GM21786 (cell line): ENCODE data around the gene DDC.

Experiments used
- ATAC-seq: cut with Tn5 transposase; IDR thresholded peaks from one replicate; pipeline ENCODE4 v1.9.1; 2021; ENCODE audit not compliant: unreplicated experiment

The DDC gene, protein sequence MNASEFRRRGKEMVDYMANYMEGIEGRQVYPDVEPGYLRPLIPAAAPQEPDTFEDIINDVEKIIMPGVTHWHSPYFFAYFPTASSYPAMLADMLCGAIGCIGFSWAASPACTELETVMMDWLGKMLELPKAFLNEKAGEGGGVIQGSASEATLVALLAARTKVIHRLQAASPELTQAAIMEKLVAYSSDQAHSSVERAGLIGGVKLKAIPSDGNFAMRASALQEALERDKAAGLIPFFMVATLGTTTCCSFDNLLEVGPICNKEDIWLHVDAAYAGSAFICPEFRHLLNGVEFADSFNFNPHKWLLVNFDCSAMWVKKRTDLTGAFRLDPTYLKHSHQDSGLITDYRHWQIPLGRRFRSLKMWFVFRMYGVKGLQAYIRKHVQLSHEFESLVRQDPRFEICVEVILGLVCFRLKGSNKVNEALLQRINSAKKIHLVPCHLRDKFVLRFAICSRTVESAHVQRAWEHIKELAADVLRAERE

GRCh38 chr7:50564640-50565558 is at the start of gene DDC:
Gene DDC, minus strand, starts transcription at chr7:50565405. Its CDS starts 21,320 bp downstream, at chr7:50544085.
- no peak for ATAC-seq

- ATAC-seq, result no peak
These were observed 48.3 kb upstream of the DDC start for GRCh38 chr7:50613473-50613872.

DNA sequence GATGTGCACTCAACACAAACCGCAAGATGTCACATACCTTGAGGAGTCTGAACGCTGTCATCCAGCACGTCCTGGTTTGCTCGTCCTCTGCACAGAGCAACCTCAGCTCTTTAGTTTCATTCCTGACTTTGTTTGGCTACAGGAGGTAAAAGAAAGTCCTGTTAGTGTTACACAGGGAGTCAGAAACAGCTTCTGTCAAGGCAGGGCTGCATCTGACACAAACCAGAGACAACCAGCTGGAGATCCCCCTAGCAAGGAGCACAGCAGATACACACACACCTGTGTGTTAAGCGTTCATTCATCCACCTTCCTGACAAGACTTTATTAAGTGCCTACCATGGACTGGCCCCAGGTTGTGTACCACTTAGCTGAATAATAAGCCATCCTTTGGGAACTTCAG is 47.5 kb upstream of the DDC start:
- no peak for ATAC-seq

- ATAC-seq, result no peak
These were observed 45.5 kb upstream of the DDC start for GRCh38 chr7:50610521-50611277.

- no peak for ATAC-seq
These were observed 43.1 kb upstream of the DDC start for GRCh38 chr7:50608196-50608906.

DNA sequence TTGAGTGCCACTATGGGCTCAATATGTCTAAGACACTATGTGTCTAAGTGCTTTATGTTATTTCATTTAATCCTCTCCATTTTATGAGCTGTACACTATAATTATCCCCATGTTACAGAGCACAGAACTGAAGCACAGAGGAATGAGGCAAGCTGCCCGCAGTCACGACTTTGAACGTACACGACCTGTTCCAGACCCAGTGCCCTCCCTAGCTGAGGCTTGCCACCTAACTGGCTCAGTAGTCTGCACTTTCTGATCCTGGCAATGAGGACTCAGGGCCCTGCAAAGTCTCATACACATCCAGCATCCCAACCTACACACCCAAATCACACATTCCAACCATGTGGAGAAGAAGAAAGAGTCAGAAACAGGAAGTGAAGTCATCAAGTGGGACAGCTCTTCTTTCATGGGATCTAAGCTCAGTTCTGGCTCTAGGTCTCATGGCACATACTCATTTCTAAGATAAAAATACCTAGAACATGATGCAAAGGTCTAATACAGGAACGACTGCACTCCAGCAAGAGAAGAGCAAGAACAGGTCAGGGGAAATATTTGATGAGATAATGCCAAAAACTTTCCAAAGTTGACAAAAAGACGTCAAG is 42.4 kb upstream of the DDC start:
- ATAC-seq, result no peak

- ATAC-seq, result no peak
These were observed 39.9 kb upstream of the DDC start for GRCh38 chr7:50605059-50605458.

DNA sequence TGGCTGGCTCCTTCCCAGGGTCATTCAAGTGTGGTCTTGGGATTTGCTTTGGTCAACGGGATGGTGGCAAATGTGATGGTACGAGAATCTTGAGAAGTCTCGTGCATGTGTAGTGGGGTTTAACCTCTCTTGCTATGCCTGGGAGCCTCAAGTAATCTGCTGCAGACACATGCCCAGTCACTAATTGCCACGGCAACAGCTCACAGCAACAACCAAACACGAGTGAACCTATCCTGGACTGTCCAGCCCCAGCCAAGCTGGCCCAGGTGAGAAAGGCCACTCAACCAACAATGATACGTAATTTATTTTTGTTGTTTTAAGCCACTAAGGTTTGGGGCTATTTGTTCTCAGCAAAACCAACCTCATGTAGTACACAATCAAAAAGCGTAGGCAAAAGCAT is 38.1 kb upstream of the DDC start:
- no peak for ATAC-seq

- no peak for ATAC-seq
These were observed 34.2 kb upstream of the DDC start for GRCh38 chr7:50599385-50599784.

DNA sequence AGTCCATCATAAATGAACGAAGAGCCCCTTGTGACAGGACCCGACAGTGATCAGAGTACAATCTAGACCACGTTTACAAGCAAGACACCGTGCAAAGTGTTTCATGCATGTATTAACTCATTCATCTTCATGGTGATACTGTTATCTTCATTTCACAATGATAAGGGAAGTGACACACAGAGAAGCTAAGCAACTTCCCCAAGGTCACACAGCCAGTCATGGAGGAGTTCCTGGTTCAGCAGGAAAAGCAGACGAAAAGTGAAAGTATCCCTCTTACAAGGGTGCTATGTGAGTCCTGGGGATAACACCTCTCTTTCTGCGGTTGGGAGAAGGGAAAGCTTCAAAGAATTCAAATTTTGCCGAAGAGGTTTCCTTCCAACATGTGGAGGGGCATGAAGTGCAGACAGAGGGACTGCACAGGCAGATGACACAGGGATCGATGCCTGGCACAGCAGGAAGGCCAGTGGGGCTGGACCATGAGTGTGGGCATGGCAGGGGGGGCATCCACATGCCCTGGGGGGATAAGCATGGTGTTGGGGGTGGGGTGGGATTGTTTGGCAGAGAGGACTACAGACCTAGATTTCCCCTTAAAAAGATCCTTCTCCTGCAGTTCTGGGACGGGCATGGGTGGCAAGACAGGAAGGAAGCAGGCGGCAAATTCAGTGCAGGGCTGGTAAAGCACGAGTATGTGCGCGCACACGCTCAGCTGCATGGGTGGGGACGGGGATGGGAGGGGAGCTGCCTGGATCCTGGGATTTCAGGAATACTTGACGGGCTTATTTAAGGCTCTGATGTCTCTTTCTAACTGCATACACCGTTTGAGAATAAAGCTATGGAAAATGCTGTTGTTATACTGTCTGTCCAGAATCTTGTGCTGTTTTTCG is 33.5 kb upstream of the DDC start:
- ATAC-seq, result no peak

DNA sequence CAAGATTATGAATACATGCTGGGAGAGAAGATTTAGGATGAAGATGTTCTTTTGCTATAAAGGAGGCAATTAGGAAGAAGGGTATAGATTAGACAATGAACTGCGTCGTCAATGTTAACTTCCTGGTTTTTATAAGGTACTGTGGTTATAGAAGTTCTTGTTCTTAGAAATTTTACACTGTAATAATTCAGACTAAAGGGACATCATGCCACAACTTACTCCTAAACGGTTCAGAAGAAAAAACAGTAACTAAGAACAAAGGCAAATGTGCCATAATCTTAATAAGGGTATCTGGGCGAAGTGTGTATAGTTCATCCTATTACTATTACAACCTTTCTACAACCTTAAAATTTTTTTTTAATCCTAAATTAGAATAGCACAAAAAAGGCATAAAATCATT is 31.3 kb upstream of the DDC start:
- ATAC-seq, result no peak

DNA sequence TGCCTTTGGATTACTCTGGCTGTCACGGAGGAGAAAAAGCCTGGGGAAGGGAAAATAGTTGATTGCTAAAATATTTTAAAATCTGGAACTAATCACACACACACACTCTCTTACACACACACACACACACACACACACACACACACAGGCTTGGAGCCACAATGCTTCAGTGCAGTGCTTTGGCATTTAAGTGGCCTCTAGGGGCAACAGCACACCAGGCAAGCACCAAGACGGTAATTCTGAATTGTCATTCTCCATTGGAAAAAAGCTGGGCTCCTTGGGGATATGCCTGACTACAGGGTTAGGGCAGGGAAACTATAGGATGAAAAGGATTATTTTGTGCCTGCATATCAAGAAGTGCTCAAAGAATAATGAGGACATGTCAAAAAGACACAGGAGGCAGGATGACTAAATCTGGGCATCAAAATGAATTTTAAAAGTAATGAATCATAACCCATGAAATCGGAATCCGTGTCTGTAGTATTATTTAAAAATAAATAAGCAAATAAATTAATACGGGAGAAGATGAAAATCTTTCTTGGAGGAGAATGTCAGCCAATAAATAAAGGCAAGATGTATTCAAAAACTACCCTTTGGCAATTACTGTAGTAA is 30.4 kb upstream of the DDC start:
- ATAC-seq, result no peak

GRCh38 chr7:50594734-50595485 is 29.7 kb upstream of the DDC start:
- no peak for ATAC-seq

GRCh38 chr7:50594136-50594535 is 28.9 kb upstream of the DDC start:
- ATAC-seq, result no peak

DNA sequence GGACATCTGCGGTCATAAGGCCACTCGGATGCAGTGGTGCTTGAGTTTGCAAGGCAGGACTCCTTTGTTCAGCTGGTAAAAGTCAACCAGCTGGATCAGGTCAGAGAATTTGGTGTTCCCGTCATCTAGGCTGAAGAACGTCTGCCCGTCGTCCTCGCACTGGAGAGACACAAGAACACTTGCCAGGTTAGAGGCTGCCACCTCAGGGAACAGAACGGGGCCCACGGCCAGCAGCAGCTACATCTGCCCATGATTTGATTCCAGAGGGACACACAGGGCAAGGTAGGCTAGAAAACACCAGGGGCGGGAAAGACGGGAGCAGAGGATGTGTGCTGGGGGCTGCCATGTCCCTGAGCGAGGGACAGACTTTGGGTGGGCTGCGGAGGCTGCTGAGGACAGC is 27.7 kb upstream of the DDC start:
- no peak for ATAC-seq

DNA sequence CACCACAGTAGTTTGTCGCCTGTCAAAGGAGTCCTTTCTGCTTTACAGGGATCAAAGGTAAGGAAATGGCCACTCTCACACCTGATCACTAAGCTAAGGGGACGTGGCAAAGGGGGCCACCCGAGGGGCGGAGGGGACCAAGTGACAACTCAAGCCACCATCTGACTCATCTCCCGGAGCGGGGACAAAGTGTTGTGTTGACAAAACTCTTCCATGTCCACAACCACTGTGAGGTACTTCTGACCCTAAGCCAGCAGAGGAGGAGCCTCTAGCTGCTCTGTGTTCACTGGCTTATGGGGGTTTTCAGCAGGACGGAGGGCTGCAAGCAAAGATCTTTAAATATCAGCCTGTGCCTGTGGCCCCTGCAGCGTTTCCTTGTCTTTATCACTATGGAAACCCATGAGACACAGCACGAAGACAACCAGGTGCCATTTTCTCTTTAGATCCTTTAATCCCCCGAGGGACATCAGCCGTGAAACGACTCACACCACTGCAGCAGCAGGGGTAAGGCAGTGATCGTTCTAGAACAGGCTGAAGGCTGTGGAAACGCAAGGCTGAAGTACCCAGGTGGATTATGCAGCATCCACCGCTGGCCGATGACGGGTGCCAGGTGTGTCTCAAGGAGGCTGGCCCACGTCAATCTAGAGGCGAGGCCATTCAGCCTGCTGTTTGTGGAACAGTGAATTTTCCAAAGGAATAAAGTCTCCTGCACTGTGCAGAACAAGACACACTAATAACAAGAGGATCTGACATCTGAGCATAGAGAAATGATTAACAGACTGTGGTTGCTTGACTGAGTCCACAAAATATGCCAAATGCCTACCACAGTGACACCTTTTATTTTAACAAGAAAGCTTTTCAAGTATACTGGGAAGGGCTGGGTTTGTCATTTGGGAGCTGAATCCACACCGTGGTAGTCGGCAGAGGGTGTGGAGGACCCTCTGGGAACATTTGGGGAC is 26.6 kb upstream of the DDC start:
- peak; percentile 70 for ATAC-seq

GRCh38 chr7:50591098-50591479 is 25.9 kb upstream of the DDC start:
- ATAC-seq, result no peak
